HepG2 (cell line): ENCODE data around the gene RAMAC. TPM values are rescaled to one million over a fixed set of nuclear protein-coding genes. Genes with fewer than 3 reads are reported as not detected.

Experiments used
- ATAC-seq: fragments of 200-7000 bp; cut with Tn5 transposase; 3 replicates; pipeline ENCODE4 v1.9.1; 2020; ENCODE audit warnings: mild to moderate bottlenecking, moderate library complexity
- BruUV-seq: library from RNA; stranded (reverse); fragments of 400-500 nt; replicated peaks from 2 replicates; lab custom pipeline; 2021; lab: Mats Ljungman, UMichigan
- CTCF ChIA-PET: fragments of 300-600 bp; formaldehyde crosslinking; extraction: SDS; loops from one replicate; lab custom pipeline; 2021; ENCODE audit warnings: low total read pairs, inconsistent platforms, low intra/inter-chr PET ratio; lab: Yijun Ruan, JAX
- POLR2A ChIA-PET: fragments of 350-600 bp; sonication (Branson Sonifier 250); formaldehyde crosslinking; loops from one replicate; lab custom pipeline; 2020; ENCODE audit warnings: antibody characterized with exemption, inconsistent platforms; lab: Yijun Ruan, JAX
- DNase-seq: peaks from one replicate; pipeline ENCODE4 v3.0.0-alpha.2; 2015; ENCODE audit warnings: low spot score
- FAIRE-seq: peaks from 3 replicates; lab custom pipeline; 2011; peaks lifted over from hg19 to GRCh38; lab: Jason Lieb, UNC
- H2AFZ ChIP-seq: one replicate; pipeline ENCODE4 v1.6.1; 2011; ENCODE audit warnings: low read length, inconsistent platforms
- H3K27ac ChIP-seq: fragments of 300-600 bp; 3 replicates; pipeline ENCODE4 v1.8.0; 2011; ENCODE audit warnings: mixed run types, mild to moderate bottlenecking, mixed read lengths, low read length, inconsistent platforms; ENCODE audit not compliant: insufficient read depth; ENCODE audit errors: extremely low read length
- H3K27me3 ChIP-seq, 2 experiments: fragments of 200-600 bp in 1 of 2; 2 replicates in 1 of 2; 3 replicates in 1 of 2; pipeline versions ENCODE4 v1.6.0 to v1.8.0; 2011; ENCODE audit warnings: low read length in 2 of 2, mild to moderate bottlenecking in 2 of 2, moderate library complexity in 2 of 2, inconsistent platforms in 1 of 2; ENCODE audit not compliant: insufficient read depth in 2 of 2, control insufficient read depth in 1 of 2
- H3K36me3 ChIP-seq, 2 experiments: fragments of 200-600 bp in 1 of 2; replicated peaks in 1 of 2; 2 replicates in 1 of 2; 3 replicates in 1 of 2; pipeline versions ENCODE4 v1.5.1 to v1.8.0; 2011; ENCODE audit warnings: low read length in 2 of 2, inconsistent platforms in 1 of 2; ENCODE audit not compliant: insufficient read depth in 2 of 2, control insufficient read depth in 1 of 2
- H3K4me1 ChIP-seq: 2 replicates; pipeline ENCODE4 v1.5.1; 2012; ENCODE audit warnings: low read length, inconsistent platforms; ENCODE audit not compliant: insufficient read depth
- H3K4me2 ChIP-seq: 2 replicates; pipeline ENCODE4 v1.6.0; 2011; ENCODE audit warnings: low read depth, low read length, inconsistent platforms
- H3K4me3 ChIP-seq, 3 experiments: fragments of 200-600 bp in 1 of 3; sonication (generic), shearing (Covaris generic) in 1 of 3; replicated peaks in 1 of 3; 2 replicates each; pipeline ENCODE4 v1.5.1; 2011 to 2016; ENCODE audit warnings: low read length in 3 of 3, inconsistent platforms in 2 of 3, low read depth in 2 of 3, mild to moderate bottlenecking in 2 of 3, control low read depth in 1 of 3, mixed read lengths in 1 of 3; ENCODE audit not compliant: insufficient read depth in 1 of 3
- H3K79me2 ChIP-seq: one replicate; pipeline ENCODE4 v1.6.1; 2011; ENCODE audit warnings: low read length, inconsistent platforms; ENCODE audit not compliant: insufficient read depth
- H3K9ac ChIP-seq: 2 replicates; pipeline ENCODE4 v1.6.0; 2011; ENCODE audit warnings: mild to moderate bottlenecking, low read depth, low read length, inconsistent platforms; ENCODE audit not compliant: insufficient read depth
- H3K9me3 ChIP-seq: 2 replicates; pipeline ENCODE4 v1.5.1; 2012; ENCODE audit warnings: mild to moderate bottlenecking, low read length
- H4K20me1 ChIP-seq: 2 replicates; pipeline ENCODE4 v1.6.0; 2011; ENCODE audit warnings: inconsistent platforms, mild to moderate bottlenecking, low read length, moderate library complexity; ENCODE audit not compliant: insufficient read depth
- ARNT ChIP-seq: fragments of 450-650 bp; IDR thresholded peaks from 2 replicates; pipeline ENCODE4 v1.6.1; 2017
- FOXA1 ChIP-seq, 2 experiments: fragments of 450-650 bp in 1 of 2; sonication (generic) in 1 of 2; formaldehyde crosslinking in 1 of 2; IDR thresholded peaks; 2 replicates each; pipeline versions ENCODE4 v1.4.0 to v1.6.1; 2016 to 2020; ENCODE audit warnings: missing genetic modification reagents in 1 of 2
- HNF4G ChIP-seq, 2 experiments: sonication (generic) in 1 of 2; formaldehyde crosslinking in 1 of 2; IDR thresholded peaks; 2 replicates each; pipeline versions ENCODE4 v1.4.0 to v1.6.1; 2011 to 2020; ENCODE audit warnings: borderline replicate concordance in 2 of 2, low read depth in 2 of 2, mild to moderate bottlenecking in 2 of 2, low read length in 1 of 2, missing genetic modification reagents in 1 of 2, moderate library complexity in 1 of 2
- RBFOX2 ChIP-seq: fragments of 200-400 bp; formaldehyde crosslinking; IDR thresholded peaks from 2 replicates; pipeline ENCODE4 v1.6.1; 2017; ENCODE audit warnings: low read depth, mild to moderate bottlenecking, low read length
- SP140L ChIP-seq: sonication (generic); formaldehyde crosslinking; IDR thresholded peaks from 2 replicates; pipeline ENCODE4 v1.4.0; 2020; ENCODE audit warnings: missing genetic modification reagents, borderline replicate concordance
- TARDBP ChIP-seq: sonication (generic); formaldehyde crosslinking; IDR thresholded peaks from 2 replicates; pipeline ENCODE4 v1.8.0; 2022; ENCODE audit warnings: mild to moderate bottlenecking, missing genetic modification reagents
- XRCC5 ChIP-seq: fragments of 200-400 bp; formaldehyde crosslinking; optimal IDR thresholded peaks from 2 replicates; pipeline ENCODE3; 2017; ENCODE audit warnings: mild to moderate bottlenecking, low read length
- ZBTB43 ChIP-seq: sonication (generic); formaldehyde crosslinking; conservative IDR thresholded peaks from 2 replicates; pipeline ENCODE4 v1.4.0; 2020; ENCODE audit warnings: missing genetic modification reagents
- ZMYM4 ChIP-seq: sonication (generic); formaldehyde crosslinking; IDR thresholded peaks from 2 replicates; pipeline ENCODE4 v1.8.1; 2023; ENCODE audit warnings: mild to moderate bottlenecking, missing genetic modification reagents
- ZNF333 ChIP-seq: sonication (generic); formaldehyde crosslinking; IDR thresholded peaks from 2 replicates; pipeline ENCODE4 v1.4.0; 2020; ENCODE audit warnings: mild to moderate bottlenecking, missing genetic modification reagents, borderline replicate concordance
- ZNF383 ChIP-seq: sonication (generic); formaldehyde crosslinking; IDR thresholded peaks from 2 replicates; pipeline ENCODE4 v1.4.0; 2020; ENCODE audit warnings: missing genetic modification reagents, mild to moderate bottlenecking, borderline replicate concordance
- ZNF468 ChIP-seq: sonication (generic); formaldehyde crosslinking; IDR thresholded peaks from 2 replicates; pipeline ENCODE4 v1.8.0; 2022; ENCODE audit warnings: mild to moderate bottlenecking, moderate library complexity, missing genetic modification reagents
- WGBS: methylation state at CpG from one replicate; pipeline ENCODE4 v1.1.6; 2017; ENCODE audit warnings: low lambda C conversion rate; 5-methylcytosine and 5-hydroxymethylcytosine counted together
- in situ Hi-C: cut with HindIII; loops from 2 replicates; pipeline ENCODE4 v1.10.0; 2017; ENCODE audit warnings: low pct_unique_long_range_greater_than_20kb; ENCODE audit not compliant: extremely low pct_ligation_motif_present
- intact Hi-C: fragments of 100-400 bp; cut with micrococcal nuclease; formaldehyde crosslinking; loops from one replicate; pipeline ENCODE4 v1.10.0; 2022; ENCODE audit not compliant: unreplicated experiment
- polyA plus RNA-seq, 8 experiments: library from polyadenylated mRNA; depleted of rRNA in 3 of 8; stranded (reverse) in 7 of 8; unstranded in 1 of 8; fragments of >200 nt; fragmentation: Illumina TruSeq in 4 of 8; extraction: Trizol in 4 of 8; gene quantifications; 2 replicates each; pipeline versions ENCODE4 v1.2.1 to v1.2.3, GENCODE V29; 2011 to 2016; ENCODE audit warnings: low read depth in 4 of 8, missing spikeins in 1 of 8, mixed read lengths in 1 of 8; ENCODE audit not compliant: insufficient read depth in 1 of 8
- total RNA-seq, 5 experiments: library from RNA; depleted of rRNA; stranded (reverse); fragments of >200 nt; fragmentation: Illumina TruSeq; extraction: Trizol; gene quantifications; 2 replicates each; pipeline ENCODE4 v1.2.3, GENCODE V29; 2016; ENCODE audit warnings: low read depth in 1 of 5

The RAMAC gene
- total and polyA plus RNA-seq, 2 of the 13 experiments (the other 11 are each of a cell fraction or from before 2014, with no cell fraction given): 22.2 to 45.9 TPM

GRCh38 chr15:82969353-82969752 lies 16.7 kb upstream of the RAMAC start:
- no peaks in the 10 kb centered on the region for H3K9me3 ChIP-seq
- in situ Hi-C loops: no loop called here
- BruUV-seq: no TSS peak
- H3K27me3 ChIP-seq: no peaks in the 10 kb centered on the region
- FAIRE-seq (no peak), ATAC-seq (no peak)
- intact Hi-C loops: no loop called here
- H3K36me3 ChIP-seq: no peaks in the 10 kb centered on the region
- no peak overlapping the region for H3K27ac ChIP-seq
- no peak overlapping the region for H2AFZ ChIP-seq
- POLR2A ChIA-PET: no interaction called here
- no peak overlapping the region for H3K4me2 ChIP-seq
- H3K4me3 ChIP-seq: no peak overlapping the region
- TF ChIP-seq ARNT (no peak), ZNF468 (CRISPR knock-in tag) (no peak), ZNF333 (CRISPR knock-in tag) (no peak), ZNF383 (CRISPR knock-in tag) (no peak)
- TF ChIP-seq, all 625 proteins: peak for 0
- WGBS: 61% methylated on average over 7 of the region's 7 CpGs
- H4K20me1 ChIP-seq: no peaks in the 10 kb centered on the region
- H3K4me1 ChIP-seq: peaks cover 15% of the 10 kb centered on the region
- H3K79me2 ChIP-seq: no peaks in the 10 kb centered on the region
- H3K9ac ChIP-seq: no peak overlapping the region
- DNase-seq: no peak
- CTCF ChIA-PET: no interaction called here

DNA sequence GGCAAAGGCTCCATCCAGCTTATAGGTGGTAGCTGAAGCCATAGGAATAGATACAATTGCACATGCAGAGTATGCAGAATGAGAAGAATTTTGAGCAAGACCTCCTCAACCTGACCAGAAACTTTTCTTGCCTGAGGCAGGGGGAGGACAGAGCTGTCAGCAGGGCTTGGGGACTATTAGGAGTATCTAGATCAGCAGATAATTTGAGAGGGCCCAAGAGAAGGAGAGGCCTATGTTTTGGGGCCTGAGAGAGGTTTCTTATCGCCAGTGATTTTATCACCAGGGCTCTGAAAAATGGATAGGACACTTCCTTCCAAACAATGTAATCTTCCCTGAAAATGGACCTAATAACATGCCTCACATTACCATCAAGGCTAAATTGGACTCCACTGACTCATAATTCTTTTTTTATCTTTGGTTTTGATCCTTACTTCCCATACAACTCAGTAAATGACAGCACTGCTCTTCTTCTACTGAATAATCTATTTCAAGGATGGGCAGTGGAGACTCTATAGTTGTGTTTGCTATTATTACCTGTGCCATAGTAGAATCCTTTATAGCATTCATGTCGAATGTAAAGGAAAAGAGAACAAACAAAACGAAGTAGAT lies 15.8 kb upstream of the RAMAC start:
- in situ Hi-C loops: no loop called here
- H3K9ac ChIP-seq: no peak overlapping the region
- no peaks in the 10 kb centered on the region for H4K20me1 ChIP-seq
- no peak for TF ChIP-seq ZBTB43
- TF ChIP-seq TARDBP (CRISPR knock-in tag): no peak
- TF ChIP-seq FOXA1 (IDR thresholded peaks at IDR 0.05): no peak
- TF ChIP-seq FOXA1 (CRISPR knock-in tag; IDR thresholded peaks at IDR 0.05): no peak
- TF ChIP-seq SP140L: no peak
- no peak for TF ChIP-seq HNF4G (IDR thresholded peaks at IDR 0.05; ENCODE audit: borderline replicate concordance, low read depth, low read length)
- TF ChIP-seq HNF4G (CRISPR knock-in tag; IDR thresholded peaks at IDR 0.05; ENCODE audit: borderline replicate concordance, low read depth): no peak
- no peak for TF ChIP-seq XRCC5
- no peak for TF ChIP-seq RBFOX2
- no peak for TF ChIP-seq ZMYM4
- no peak for DNase-seq
- no TSS peak for BruUV-seq
- no peak overlapping the region for H3K4me2 ChIP-seq
- H3K27ac ChIP-seq: no peak overlapping the region
- no peak for ATAC-seq
- no peaks in the 10 kb centered on the region for H3K27me3 ChIP-seq
- H3K36me3 ChIP-seq: no peaks in the 10 kb centered on the region
- intact Hi-C loops: no loop called here
- no peak overlapping the region for H3K4me3 ChIP-seq
- no peak for FAIRE-seq
- H3K9me3 ChIP-seq: no peaks in the 10 kb centered on the region
- H3K4me1 ChIP-seq: peaks cover 15% of the 10 kb centered on the region
- no peaks in the 10 kb centered on the region for H3K79me2 ChIP-seq
- ChIA-PET POLR2A (no interaction called here), CTCF (no interaction called here)
- 23% methylated on average over 3 of the region's 3 CpGs for WGBS
- no peak overlapping the region for H2AFZ ChIP-seq
